HG03139 (cell line): ENCODE measurements around the gene MMP25.

Experiments
- ATAC-seq: cut with Tn5 transposase; IDR thresholded peaks from one replicate; pipeline ENCODE4 v1.9.1; 2021; ENCODE audit not compliant: unreplicated experiment

The MMP25 gene

GRCh38 chr16:3089717-3090592, 43.6 kb downstream of the MMP25 start:
- no peak for ATAC-seq

DNA sequence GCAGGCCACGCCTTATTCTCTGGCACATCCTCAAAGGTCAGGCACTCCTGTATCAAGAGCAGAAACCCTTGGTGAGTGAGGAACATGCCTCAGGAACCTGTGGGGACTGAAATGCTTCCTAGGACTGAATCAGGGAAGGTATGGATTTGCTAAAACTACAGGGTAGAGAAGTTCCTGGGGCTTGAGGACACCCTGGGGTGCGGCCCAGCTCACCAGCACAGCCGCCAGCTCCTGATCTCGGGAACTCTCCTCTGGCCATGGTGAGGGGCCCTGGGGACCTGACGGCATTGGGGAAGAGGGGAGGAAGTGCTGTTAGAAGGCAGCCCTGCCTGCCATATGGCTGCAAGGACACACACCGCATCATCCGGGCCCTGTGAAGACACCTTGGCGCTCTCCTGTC, 45.2 kb downstream of the MMP25 start:
- ATAC-seq: no peak

DNA sequence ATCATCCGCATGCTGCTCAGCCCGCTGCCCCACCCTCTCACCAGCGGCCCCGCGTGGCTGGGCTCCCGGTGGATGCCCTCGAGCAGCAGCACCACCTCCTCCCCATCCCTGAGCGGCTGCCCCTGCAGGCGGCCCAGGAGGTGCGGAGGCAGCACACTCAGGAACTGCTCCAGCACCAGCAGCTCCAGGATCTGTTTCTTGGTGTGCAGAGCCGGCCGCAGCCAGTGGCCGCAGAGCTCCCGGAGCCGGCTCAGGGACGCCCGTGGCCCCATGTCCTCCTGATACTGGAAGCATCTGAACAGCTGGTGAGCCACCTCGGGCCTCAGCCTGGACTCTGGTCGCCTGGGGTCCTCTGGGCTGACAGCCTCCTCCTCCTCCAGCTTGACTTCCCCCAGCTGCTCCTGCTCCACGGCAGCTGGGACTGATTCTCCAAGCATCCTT, 46.2 kb downstream of the MMP25 start:
- no peak for ATAC-seq

DNA sequence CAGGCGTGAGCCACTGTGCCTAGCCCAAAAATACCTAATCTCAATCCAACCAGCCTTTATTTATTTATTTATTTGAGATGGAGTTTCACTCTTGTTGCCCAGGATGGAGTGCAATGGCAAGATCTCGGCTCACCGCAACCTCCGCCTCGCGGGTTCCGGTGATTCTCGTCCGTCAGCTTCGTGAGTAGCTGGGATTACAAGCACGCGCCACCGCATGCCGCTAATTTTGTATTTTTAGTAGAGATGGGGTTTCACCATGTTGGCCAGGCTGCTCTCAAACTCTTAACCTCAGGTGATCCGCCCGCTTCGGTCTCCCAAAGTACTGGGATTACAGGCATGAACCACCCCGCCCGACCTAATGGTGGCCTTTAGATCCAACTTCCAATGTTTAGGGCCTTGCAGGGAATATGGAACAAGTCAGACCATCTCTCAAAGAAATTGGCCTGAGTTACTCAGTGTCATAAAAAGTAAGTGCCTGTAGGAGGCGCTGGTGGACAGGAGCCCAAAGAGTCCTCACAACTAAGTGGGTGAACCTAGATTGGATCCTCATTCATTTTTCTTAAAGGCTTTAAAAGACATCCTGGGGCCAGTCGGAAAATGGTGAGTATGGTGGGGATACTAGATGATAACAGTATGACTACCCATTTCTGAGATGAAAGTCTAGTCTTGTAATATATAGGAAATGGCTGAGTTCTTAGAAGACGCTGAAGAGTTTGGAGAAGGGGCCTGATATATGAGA, 48.1 kb downstream of the MMP25 start:
- no peak for ATAC-seq

- ATAC-seq: no peak
Observed at GRCh38 chr16:3095869-3096268, 49.5 kb downstream of the MMP25 start.

GRCh38 chr16:3096362-3096761, 50.0 kb downstream of the MMP25 start:
- ATAC-seq: no peak

DNA sequence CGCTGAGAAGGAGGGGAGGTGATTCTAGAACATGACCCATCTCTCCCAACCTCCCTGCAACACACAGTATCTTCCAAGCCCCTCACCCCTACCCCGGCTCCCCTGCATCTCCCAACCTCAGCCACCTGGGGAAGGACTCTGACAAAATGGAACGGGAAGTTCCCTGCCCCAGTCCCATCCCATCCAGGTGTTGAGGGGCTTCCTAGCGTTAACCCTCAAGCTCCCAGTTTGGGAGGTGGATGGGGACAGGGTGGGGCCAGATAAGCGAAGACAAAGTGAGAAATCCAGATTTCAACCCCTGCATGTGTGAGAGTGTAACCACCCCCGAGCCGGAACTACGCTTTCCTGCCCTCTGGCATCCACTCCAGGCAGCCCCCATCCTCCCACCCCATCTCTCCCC, 50.9 kb downstream of the MMP25 start:
- ATAC-seq: no peak

GRCh38 chr16:3098459-3099394, 52.4 kb downstream of the MMP25 start, which contains the start of gene ZSCAN10:
Gene ZSCAN10 (minus strand): TSS chr16:3099294. CDS start chr16:3092937, 6,357 bp downstream.
- ATAC-seq: no peak

- ATAC-seq: no peak
Observed at GRCh38 chr16:3099395-3099731, 53.0 kb downstream of the MMP25 start.

- ATAC-seq: peak; percentile 49
Observed at GRCh38 chr16:3099732-3100499, 53.6 kb downstream of the MMP25 start.

DNA sequence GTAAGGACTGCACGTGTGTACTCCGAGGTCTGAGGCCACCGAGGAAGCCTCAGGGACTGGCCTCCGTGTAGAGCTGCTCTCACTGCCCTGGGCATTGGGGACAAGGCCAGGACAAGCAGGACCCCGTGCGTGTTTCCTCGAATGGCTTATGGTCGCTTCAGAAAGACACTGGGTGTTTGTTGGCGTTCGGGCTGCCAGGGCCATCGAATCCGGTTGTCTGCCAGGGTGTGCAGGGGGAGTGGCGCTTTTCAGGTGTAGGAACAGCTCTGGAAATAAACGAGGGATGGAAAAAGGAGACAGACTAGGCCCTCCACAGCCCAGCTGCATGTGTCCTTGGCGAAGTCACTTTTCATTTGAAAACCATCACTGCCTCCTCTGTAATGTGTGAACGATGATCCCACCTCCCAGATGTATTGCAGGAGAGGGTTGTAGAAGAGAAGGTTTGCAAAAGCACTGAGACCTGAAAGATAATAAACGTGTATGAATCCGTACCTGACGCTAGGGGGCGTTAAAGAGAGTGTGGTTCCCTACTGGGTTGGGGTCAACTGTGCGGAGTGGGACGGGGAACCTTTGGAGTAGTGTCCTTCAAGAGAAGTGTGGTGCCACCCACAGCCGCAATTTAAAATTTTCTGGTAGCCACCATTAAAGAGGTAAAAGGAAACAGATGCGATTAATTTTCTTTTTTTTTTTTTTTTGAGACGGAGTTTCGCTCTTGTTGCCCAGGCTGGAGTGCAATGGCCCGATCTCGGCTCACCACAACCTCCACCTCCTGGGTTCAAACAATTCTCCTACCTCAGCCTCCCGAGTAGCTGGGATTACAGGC, 54.9 kb downstream of the MMP25 start:
- no peak for ATAC-seq

GRCh38 chr16:3101841-3102470, 55.6 kb downstream of the MMP25 start:
- no peak for ATAC-seq

- ATAC-seq: peak; percentile 68
Observed at GRCh38 chr16:3106205-3106928, 60.0 kb downstream of the MMP25 start.
